GM18505 (cell line): ENCODE data around the gene PLG.
"Not testable (repeated sequence)": the region's sequence is repeated elsewhere in the genome, so short reads cannot be mapped to it uniquely, and the experiment has no call there.

Experiments
- ATAC-seq: cut with Tn5 transposase; IDR thresholded peaks from one replicate; pipeline ENCODE4 v1.9.1; 2021; ENCODE audit not compliant: unreplicated experiment
- POLR2A ChIP-seq: IDR thresholded peaks from 4 replicates; pipeline ENCODE4 v1.6.1; 2011; ENCODE audit warnings: borderline replicate concordance; ENCODE audit not compliant: insufficient read depth, insufficient read length; ENCODE audit errors: extremely low read depth

Gene PLG

DNA sequence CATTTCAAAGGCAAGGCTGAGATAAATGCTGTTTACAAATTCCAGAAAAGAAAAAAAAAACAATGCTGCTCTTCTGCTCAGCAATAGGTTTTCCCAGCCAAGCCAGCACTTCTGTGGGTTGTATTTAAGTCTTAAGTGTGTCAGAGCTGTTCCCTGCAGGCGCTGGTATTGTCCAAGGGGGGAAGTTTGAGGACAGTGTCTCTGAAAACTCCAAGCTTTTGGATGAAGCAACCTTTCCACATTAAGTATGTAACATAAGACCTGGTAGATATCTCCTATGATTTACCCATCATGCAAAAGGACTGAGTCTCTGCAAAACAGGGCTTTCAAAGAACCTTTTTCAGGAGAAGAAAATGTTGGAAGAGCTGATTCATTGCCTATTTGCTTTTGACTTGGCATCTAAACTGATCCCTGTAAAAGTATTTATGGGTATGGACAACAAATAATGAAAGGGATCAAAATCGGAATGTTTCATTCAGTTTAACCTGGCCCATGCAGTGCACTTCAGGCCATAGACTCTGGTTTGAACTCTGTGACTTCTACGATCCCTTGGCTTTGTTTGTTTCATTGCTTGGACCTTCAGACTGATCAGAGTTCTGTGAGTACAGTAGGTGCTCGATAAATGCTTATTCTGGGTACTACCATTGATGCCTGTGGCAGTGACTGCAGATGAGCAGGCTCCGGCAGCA is 16.1 kb upstream of the PLG start:
- TF ChIP-seq POLR2A: no peak
- no peak for ATAC-seq

DNA sequence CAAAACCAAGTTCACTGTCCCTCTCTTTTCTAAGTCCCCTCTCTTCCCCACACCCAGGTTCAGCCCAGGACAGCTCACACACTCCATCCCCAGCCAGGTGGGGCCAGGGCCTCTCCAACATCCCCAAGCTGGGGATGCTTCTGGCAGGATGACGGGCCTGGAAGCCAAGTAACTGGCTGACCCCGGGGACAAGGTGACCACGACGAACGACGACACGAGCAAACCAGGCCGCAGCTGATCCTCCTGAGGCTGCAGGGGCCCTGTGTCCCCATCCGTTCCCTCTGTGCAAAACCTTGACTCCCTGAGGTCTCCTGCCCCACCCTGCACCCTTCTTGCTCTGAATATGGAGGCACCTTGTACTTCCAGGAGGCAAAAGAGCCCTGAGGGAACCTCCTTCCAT is 11.6 kb upstream of the PLG start:
- TF ChIP-seq POLR2A: no peak
- no peak for ATAC-seq

DNA sequence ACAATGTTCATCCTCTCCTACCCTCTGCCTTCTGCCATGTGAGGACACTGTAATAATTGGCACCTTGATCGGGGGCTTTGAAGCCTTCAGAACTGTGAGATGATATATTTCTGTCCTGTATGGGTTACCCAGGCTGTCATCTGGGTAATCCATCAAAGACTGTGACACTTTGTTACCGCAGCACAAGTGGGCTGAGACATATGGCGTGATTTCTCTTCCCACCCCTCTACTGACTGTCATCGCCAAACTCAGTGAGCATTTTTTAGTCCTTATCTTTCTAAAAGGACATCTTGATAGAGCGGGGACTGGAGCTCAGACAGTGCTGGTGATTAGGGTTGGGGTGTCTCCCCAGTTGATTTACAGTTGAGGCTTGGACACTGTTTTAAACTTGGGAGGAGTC is 10.4 kb upstream of the PLG start:
- no peak for TF ChIP-seq POLR2A
- ATAC-seq: no peak

DNA sequence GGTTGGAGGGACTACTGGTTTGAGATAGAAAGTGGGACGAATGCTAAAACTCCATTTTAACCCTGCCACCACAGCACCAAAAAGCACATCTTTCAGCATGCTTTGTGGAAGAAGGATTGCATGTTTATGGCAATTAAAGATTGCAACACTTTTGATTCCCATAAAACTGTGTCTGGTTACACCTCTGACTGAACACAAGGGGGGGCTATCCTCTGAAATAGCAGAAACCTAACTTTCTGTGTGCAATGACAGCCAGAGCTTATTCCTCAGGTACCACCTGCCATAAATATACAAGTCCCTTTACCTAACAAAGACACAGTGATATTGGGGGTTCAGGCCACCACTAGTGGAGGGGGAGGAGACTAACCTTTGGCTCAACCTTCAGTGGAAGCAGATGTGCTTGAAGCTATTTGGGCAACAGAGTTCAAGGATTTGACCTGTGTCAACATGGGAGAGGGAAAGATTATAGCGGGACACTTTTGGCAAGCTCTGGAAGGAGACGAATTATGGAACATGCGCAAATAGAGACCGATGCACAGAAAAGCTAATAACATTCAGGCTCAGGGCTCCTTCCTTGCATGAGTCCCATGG is 9.6 kb upstream of the PLG start:
- ATAC-seq: no peak
- no peak for TF ChIP-seq POLR2A

DNA sequence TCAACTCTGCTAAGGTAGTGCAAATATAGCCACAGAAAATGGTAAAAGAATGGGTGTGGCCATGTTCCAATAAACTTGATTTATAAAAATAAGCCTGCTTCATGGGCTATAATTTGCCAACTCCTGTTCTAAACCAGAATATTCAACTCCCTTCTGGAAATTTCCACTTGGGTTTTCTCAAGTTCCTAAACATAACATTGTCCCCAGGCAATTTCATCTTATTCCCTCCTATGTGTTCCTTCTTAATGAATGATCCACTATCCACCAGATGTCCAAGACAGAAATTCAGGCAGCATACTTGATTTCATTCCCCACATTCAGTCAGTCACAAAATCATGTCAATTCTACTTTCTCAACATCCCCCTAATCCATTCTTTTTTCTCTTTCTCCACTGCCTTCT is 7.0 kb upstream of the PLG start:
- ATAC-seq: not testable (repeated sequence)

DNA sequence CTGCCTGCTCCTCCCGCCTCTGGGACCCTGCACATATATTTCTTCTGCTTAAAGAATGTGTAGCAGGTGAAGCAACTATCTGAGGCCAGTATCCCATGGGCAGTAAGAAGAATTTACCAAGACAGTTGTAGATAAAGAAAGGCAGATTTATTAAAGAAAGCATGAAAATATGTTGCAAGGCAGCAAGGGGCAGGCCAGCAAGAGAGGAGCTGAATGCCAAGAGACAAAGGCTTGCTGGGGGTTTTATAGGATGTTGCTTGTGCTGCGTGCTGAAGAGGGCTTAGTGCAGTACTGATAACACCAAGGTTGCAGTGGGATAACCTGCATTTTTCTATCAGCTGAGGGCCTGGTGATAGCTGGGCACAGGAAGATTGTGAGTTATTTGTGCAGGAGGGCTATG is 6.4 kb upstream of the PLG start:
- not testable (repeated sequence) for ATAC-seq

DNA sequence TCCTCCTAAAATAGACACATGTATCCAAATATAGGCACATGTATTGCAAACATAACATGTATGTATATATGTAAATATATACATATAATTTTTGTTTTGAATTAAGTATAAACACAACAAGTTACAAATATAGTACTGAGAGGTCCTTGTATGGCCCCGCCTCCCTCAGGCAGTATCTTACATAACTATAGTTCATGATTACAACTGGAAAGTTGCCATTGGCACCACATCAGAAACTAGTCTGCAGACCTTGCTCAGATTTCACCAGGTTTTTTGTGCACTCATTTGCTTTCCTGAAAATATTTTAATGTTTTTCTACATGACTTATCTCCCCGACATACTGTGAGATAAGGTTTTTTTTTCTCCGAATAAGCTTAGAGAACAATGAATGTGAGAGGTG is 5.2 kb upstream of the PLG start:
- ATAC-seq: not testable (repeated sequence)

DNA sequence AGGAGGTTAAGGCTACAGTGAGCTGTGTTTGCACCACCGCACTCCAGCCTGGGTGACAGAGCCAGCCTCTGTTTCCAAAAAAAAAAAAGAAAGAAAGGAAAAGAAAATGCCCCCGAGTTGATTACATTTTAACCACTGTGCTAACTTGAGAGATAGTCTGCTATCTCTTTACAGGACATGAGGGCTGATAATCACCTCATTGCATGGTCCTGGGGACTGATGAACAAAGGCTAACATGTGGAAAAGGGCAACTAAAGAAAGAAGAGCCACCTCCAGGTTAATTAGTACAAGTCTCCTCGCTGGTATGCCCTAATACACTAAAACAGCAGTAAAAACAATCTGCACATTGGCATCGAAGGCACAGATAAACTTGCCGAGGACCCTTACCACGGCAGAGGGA is 4.2 kb upstream of the PLG start:
- ATAC-seq: no peak
- no peak for TF ChIP-seq POLR2A

DNA sequence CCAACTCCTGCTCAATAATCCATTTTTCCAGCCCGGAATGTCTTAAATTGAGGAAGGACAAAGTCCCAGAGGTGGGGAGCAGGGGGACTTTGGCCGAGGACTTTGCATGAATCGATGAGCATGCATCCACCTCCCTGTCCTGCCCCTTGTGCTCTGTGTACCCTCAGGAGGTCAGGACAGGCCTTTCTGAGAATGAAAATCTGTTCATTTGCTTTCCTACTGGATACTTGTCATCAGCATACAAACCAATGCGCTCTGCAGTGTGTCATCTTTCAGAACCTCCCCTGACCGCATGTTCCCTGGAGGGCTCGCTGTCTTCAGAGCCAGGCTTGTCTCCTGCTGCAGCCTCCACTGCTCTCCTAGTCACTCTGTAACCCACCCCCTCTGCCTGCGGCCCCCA is 2.6 kb downstream of the PLG start:
- ATAC-seq: not testable (repeated sequence)

DNA sequence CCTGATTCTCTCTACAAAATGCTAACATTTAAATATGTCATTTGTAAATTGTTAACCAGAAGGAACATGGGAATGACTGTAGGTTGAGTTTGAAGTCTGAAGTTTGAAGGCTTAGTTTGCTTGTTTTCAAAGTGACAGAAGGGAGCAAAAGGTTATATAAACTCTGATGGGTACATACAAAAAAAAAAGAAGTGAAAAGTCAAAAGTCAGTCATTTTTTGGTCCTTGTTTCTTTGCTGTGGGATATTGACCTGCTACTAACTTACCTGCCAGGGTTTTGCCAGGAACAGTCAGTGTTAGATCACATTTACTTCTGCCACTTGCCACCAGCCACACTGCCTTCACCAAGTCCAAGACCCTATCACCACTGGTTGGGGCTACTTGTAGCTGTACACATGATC is 6.9 kb downstream of the PLG start:
- not testable (repeated sequence) for ATAC-seq

DNA sequence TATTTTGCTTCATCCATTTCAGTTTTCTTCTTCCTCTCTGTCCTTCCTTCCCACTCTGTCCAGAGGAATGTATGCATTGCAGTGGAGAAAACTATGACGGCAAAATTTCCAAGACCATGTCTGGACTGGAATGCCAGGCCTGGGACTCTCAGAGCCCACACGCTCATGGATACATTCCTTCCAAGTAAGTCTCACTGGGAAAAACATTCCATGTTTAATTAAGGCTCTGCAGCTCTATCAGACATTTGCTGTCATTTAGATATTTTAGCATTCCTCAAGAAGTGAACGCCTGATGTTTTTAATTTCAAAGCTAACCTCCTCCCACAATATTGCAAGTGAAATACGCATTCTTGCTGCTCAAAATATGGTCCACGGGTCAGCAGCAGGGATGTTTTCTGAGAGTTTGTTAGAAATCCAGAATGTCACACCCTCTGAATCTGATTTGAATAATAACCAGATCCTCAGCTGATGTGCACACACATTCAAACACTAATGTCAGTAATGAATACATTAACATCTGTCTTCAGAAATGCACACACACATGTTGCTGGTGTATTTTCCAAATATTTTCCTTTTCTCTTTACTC is 12.8 kb downstream of the PLG start:
- ATAC-seq: no peak
- TF ChIP-seq POLR2A: no peak

DNA sequence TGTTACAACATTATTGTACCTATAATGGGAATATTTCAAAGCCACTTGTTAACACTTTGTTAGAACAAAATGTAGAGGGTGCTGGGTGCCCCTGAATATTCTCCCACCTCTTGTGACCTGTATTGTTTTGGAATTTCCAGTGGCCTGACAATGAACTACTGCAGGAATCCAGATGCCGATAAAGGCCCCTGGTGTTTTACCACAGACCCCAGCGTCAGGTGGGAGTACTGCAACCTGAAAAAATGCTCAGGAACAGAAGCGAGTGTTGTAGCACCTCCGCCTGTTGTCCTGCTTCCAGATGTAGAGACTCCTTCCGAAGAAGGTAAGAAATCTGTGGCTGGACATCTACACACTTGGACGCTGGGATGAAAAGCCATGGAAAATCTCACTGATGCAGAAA is 28.9 kb downstream of the PLG start:
- no peak for ATAC-seq
- TF ChIP-seq POLR2A: no peak

DNA sequence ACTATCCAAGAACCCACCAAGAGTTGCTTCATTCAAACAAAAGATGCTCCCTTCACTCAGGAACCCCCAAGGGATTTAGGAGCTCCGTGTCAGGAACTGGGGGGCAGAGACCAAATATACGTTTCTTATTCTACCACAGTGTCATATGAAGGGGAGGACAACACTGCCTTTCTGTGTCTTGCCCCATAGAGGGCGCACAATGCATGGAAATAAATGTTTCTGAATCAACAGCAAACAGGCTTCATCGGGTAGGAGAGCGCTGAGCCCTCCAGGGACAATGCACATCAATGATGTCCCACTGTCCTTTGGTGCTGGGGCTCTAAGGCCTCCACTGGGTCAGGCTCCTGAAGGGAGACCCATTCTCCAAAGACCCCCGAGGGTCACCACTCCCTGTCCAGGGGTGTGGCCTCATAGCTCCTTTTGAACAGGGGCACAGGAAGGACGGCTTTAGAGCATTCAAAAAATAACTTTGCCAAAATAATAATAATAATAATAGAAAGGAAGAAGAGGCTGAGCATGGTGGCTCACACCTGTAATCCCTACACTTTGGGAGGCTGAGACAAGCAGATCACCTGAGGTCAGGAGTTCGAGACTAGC is 31.1 kb downstream of the PLG start:
- ATAC-seq: peak; percentile 78
- TF ChIP-seq POLR2A: no peak

DNA sequence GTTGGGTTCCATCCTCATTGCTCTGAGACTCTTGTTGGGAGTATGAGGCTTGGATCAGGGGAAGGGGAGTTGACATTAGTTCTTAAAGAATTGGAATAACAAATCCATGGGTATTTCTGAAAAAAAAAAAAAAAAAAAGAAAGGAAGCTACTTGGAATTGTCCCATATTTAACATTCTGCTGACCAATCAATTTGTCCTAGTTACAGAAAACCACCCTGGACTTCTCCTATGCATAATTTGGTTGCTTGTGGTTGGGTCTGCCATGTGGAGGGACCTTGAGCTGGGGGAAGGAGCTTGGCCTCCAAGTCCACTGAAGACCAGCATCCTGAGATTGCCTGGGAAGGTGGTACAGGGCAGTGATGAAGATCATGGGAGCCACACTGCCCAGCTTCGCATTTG is 32.6 kb downstream of the PLG start:
- TF ChIP-seq POLR2A: no peak
- ATAC-seq: no peak

DNA sequence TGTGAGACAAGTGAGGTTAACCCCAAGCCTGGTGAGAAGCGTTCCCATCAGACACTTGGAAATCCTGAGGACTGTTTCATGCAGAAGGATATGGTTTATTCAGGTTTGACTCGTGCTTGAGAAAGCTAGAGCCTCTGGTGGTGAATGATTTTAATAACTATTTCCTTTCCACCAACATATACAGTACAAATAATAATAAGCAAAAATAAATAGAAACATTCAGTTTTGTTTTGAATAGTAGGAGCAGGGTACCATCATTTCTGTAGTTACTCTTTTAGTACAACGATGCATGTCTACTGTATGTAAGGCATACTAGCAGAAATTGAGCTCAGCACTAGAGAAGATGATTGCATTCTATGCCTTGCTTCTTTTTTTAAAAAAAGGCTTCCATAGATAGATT is 33.5 kb downstream of the PLG start:
- TF ChIP-seq POLR2A: no peak
- ATAC-seq: peak; percentile 75

DNA sequence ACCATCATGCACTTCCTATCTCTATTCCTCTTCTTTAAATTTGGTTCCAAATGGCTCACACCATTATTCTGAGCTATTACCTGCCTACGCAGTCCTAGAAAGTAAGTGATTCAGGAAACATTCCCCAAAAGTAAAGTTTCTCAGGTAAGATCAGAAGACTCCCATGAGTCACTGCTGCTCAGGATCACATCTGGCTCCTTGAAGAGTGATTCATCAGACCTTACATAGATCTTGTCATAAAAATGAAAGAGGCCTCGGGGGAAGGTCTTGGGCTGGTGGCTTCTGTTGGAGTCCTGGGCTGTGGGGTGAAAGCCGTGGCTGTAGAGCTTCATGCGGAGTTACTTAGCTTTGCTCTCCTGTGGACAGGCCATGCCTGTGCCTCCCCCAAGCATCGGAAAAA is 35.9 kb downstream of the PLG start:
- no peak for ATAC-seq
- no peak for TF ChIP-seq POLR2A
